Liver (tissue), 10 donors: Measurements from ENCODE around the gene RREB1. TPM values are rescaled to one million over a fixed set of nuclear protein-coding genes. Genes with fewer than 3 reads are reported as not detected.

Source experiments
- DNase-seq: peaks from one replicate; pipeline ENCODE4 v3.0.0-alpha.2; 2017; ENCODE audit warnings: low spot score
- H3K27ac ChIP-seq, 2 donors: one replicate each; pipeline ENCODE4 v1.7.0; 2013; ENCODE audit warnings: inconsistent platforms in 2 of 2, low read length in 2 of 2, control low read depth in 1 of 2, low read depth in 1 of 2, mild to moderate bottlenecking in 1 of 2
- H3K27me3 ChIP-seq, 4 donors: one replicate each; pipeline versions ENCODE4 v1.6.1 to v1.7.0; 2013; ENCODE audit warnings: low read length in 3 of 4, inconsistent platforms in 1 of 4, mild to moderate bottlenecking in 1 of 4, moderate library complexity in 1 of 4; ENCODE audit not compliant: control insufficient read depth in 4 of 4, insufficient read depth in 4 of 4
- H3K36me3 ChIP-seq, 4 donors: one replicate each; pipeline versions ENCODE4 v1.6.1 to v1.7.0; 2013; ENCODE audit warnings: low read length in 3 of 4, mild to moderate bottlenecking in 3 of 4, low read depth in 1 of 4, moderate library complexity in 1 of 4; ENCODE audit not compliant: control insufficient read depth in 4 of 4, insufficient read depth in 3 of 4
- H3K4me1 ChIP-seq, 4 donors: one replicate each; pipeline versions ENCODE4 v1.6.1 to v1.7.0; 2013; ENCODE audit warnings: low read length in 3 of 4, mild to moderate bottlenecking in 3 of 4, moderate library complexity in 1 of 4; ENCODE audit not compliant: control insufficient read depth in 4 of 4, insufficient read depth in 4 of 4
- H3K4me3 ChIP-seq, 3 donors: one replicate each; pipeline versions ENCODE4 v1.6.1 to v1.7.0; 2013; ENCODE audit warnings: low read length in 3 of 3, control low read depth in 1 of 3, low read depth in 1 of 3, mild to moderate bottlenecking in 1 of 3
- H3K9ac ChIP-seq, 2 donors: one replicate each; pipeline ENCODE4 v1.7.0; 2013; ENCODE audit warnings: low read length in 2 of 2, mild to moderate bottlenecking in 2 of 2, moderate library complexity in 2 of 2, control low read depth in 1 of 2, low read depth in 1 of 2
- H3K9me3 ChIP-seq, 4 donors: one replicate each; pipeline versions ENCODE4 v1.6.1 to v1.7.0; 2013; ENCODE audit warnings: low read length in 3 of 4; ENCODE audit not compliant: control insufficient read depth in 4 of 4
- CTCF ChIP-seq: fragments of 150-350 bp; IDR thresholded peaks from 2 replicates; pipeline ENCODE4 v1.5.1; 2017; ENCODE audit warnings: improper control_type of control experiment, low read depth, low read length; ENCODE audit not compliant: missing input control
- EGR1 ChIP-seq, 2 donors: IDR thresholded peaks; 2 replicates each; pipeline ENCODE4 v1.6.1; 2016 to 2018; ENCODE audit warnings: antibody characterized with exemption in 2 of 2, low read depth in 2 of 2
- FOXA1 ChIP-seq: IDR thresholded peaks from 2 replicates; pipeline ENCODE4 v1.6.1; 2016; ENCODE audit warnings: antibody characterized with exemption
- FOXA2 ChIP-seq: IDR thresholded peaks from 2 replicates; pipeline ENCODE4 v1.6.1; 2016; ENCODE audit warnings: antibody characterized with exemption
- GABPA ChIP-seq, 2 donors: IDR thresholded peaks in 1 of 2; conservative IDR thresholded peaks in 1 of 2; 2 replicates each; pipeline ENCODE4 v1.6.1; 2016; ENCODE audit warnings: antibody characterized with exemption in 2 of 2, mild to moderate bottlenecking in 1 of 2, moderate library complexity in 1 of 2
- HNF4A ChIP-seq, 2 donors: conservative IDR thresholded peaks; 2 replicates each; pipeline ENCODE4 v1.6.1; 2016; ENCODE audit warnings: antibody characterized with exemption in 2 of 2, mild to moderate bottlenecking in 2 of 2
- HNF4G ChIP-seq: IDR thresholded peaks from 2 replicates; pipeline ENCODE4 v1.6.1; 2016; ENCODE audit warnings: antibody characterized with exemption
- JUND ChIP-seq, 2 donors: IDR thresholded peaks; 2 replicates each; pipeline ENCODE4 v1.6.1; 2016; ENCODE audit warnings: antibody characterized with exemption in 2 of 2
- NR2F2 ChIP-seq: IDR thresholded peaks from 2 replicates; pipeline ENCODE4 v1.6.1; 2016; ENCODE audit warnings: antibody characterized with exemption
- RAD21 ChIP-seq, 2 donors: IDR thresholded peaks; 2 replicates each; pipeline ENCODE4 v1.6.1; 2016; ENCODE audit warnings: antibody characterized with exemption in 2 of 2, mild to moderate bottlenecking in 2 of 2
- RXRA ChIP-seq, 2 donors: IDR thresholded peaks; 2 replicates each; pipeline ENCODE4 v1.6.1; 2017 to 2018; ENCODE audit warnings: antibody characterized with exemption in 2 of 2, mild to moderate bottlenecking in 1 of 2
- SP1 ChIP-seq: IDR thresholded peaks from 2 replicates; pipeline ENCODE4 v1.6.1; 2018; ENCODE audit warnings: antibody characterized with exemption, mild to moderate bottlenecking
- TAF1 ChIP-seq: conservative IDR thresholded peaks from 2 replicates; pipeline ENCODE4 v1.6.1; 2016; ENCODE audit warnings: antibody characterized with exemption, mild to moderate bottlenecking
- YY1 ChIP-seq: IDR thresholded peaks from 2 replicates; pipeline ENCODE4 v1.6.1; 2016; ENCODE audit warnings: antibody characterized with exemption, mild to moderate bottlenecking
- WGBS: extraction: QIAGEN DNeasy Blood & Tissue Kit; methylation state at CpG from one replicate; pipeline ENCODE4 v1.1.7; 2013; 5-methylcytosine and 5-hydroxymethylcytosine counted together
- polyA plus RNA-seq, 2 donors: library from polyadenylated mRNA; stranded (reverse) in 1 of 2; unstranded in 1 of 2; fragments of 200-250 nt in 1 of 2; fragments of >200 nt in 1 of 2; fragmentation: Nextera tagmentation in 1 of 2; extraction: Ambion mirVana in 1 of 2; gene quantifications; one replicate each; pipeline versions ENCODE4 v1.2.1 to v1.2.3, GENCODE V29; 2013 to 2015
- small RNA-seq: library from RNA; depleted of rRNA; stranded (forward); fragments of <200 nt; gene quantifications from one replicate; pipeline ENCODE3, GENCODE V24; 2014
- total RNA-seq, 2 donors: library from RNA; depleted of rRNA; stranded (reverse); fragments of >200 nt; gene quantifications; one replicate each; pipeline ENCODE4 v1.2.3, GENCODE V29; 2014
- TF ChIP-seq, protein P1 (sequence below): IDR thresholded peaks from 2 replicates; pipeline ENCODE4 v1.6.1; 2016; ENCODE audit warnings: antibody characterized with exemption, mild to moderate bottlenecking
- TF ChIP-seq, protein P2 (sequence below): IDR thresholded peaks from 2 replicates; pipeline ENCODE4 v1.6.1; 2016; ENCODE audit warnings: antibody characterized with exemption
- TF ChIP-seq, protein P3 (sequence below): IDR thresholded peaks from 2 replicates; pipeline ENCODE4 v1.6.1; 2016; ENCODE audit warnings: antibody characterized with exemption
- donor health status: healthy.
- donor health status: healthy.
- donor health status: healthy.
- donor health status: healthy.
- donor health status: healthy.

RREB1 gene
- total and polyA plus RNA-seq, 4 donors, result 10.1 to 28.9 (median 17.3) TPM

- H3K9ac ChIP-seq, result no peak overlapping the region
- peaks cover 0 to 10% (median 0%) of the 10 kb centered on the region in 4 donors for H3K4me1 ChIP-seq
- no peaks in the 10 kb centered on the region for H3K27me3 ChIP-seq
- peaks cover 18 to 76% (median 67%) of the 10 kb centered on the region in 4 donors for H3K36me3 ChIP-seq
- TF ChIP-seq RAD21 (IDR thresholded peaks at IDR 0.05), result no peak
- no peak for TF ChIP-seq FOXA2
- no peak for TF ChIP-seq RXRA (IDR thresholded peaks at IDR 0.05)
- TF ChIP-seq TAF1, result no peak
- TF ChIP-seq, protein P1, sequence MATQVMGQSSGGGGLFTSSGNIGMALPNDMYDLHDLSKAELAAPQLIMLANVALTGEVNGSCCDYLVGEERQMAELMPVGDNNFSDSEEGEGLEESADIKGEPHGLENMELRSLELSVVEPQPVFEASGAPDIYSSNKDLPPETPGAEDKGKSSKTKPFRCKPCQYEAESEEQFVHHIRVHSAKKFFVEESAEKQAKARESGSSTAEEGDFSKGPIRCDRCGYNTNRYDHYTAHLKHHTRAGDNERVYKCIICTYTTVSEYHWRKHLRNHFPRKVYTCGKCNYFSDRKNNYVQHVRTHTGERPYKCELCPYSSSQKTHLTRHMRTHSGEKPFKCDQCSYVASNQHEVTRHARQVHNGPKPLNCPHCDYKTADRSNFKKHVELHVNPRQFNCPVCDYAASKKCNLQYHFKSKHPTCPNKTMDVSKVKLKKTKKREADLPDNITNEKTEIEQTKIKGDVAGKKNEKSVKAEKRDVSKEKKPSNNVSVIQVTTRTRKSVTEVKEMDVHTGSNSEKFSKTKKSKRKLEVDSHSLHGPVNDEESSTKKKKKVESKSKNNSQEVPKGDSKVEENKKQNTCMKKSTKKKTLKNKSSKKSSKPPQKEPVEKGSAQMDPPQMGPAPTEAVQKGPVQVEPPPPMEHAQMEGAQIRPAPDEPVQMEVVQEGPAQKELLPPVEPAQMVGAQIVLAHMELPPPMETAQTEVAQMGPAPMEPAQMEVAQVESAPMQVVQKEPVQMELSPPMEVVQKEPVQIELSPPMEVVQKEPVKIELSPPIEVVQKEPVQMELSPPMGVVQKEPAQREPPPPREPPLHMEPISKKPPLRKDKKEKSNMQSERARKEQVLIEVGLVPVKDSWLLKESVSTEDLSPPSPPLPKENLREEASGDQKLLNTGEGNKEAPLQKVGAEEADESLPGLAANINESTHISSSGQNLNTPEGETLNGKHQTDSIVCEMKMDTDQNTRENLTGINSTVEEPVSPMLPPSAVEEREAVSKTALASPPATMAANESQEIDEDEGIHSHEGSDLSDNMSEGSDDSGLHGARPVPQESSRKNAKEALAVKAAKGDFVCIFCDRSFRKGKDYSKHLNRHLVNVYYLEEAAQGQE, result no peak
- no peak for TF ChIP-seq HNF4A (conservative IDR thresholded peaks at IDR 0.05)
- TF ChIP-seq NR2F2, result no peak
- no peak for TF ChIP-seq CTCF
- no peak for TF ChIP-seq JUND (IDR thresholded peaks at IDR 0.05)
- TF ChIP-seq GABPA (IDR thresholded peaks at IDR 0.05 in 1 of 2, conservative IDR thresholded peaks at IDR 0.05 in 1 of 2), result no peak
- TF ChIP-seq HNF4G, result no peak
- no peak for TF ChIP-seq YY1
- TF ChIP-seq, protein P2, sequence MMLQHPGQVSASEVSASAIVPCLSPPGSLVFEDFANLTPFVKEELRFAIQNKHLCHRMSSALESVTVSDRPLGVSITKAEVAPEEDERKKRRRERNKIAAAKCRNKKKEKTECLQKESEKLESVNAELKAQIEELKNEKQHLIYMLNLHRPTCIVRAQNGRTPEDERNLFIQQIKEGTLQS, result no peak
- TF ChIP-seq SP1, result no peak
- TF ChIP-seq, protein P3, sequence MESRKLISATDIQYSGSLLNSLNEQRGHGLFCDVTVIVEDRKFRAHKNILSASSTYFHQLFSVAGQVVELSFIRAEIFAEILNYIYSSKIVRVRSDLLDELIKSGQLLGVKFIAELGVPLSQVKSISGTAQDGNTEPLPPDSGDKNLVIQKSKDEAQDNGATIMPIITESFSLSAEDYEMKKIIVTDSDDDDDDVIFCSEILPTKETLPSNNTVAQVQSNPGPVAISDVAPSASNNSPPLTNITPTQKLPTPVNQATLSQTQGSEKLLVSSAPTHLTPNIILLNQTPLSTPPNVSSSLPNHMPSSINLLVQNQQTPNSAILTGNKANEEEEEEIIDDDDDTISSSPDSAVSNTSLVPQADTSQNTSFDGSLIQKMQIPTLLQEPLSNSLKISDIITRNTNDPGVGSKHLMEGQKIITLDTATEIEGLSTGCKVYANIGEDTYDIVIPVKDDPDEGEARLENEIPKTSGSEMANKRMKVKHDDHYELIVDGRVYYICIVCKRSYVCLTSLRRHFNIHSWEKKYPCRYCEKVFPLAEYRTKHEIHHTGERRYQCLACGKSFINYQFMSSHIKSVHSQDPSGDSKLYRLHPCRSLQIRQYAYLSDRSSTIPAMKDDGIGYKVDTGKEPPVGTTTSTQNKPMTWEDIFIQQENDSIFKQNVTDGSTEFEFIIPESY, result no peak
- TF ChIP-seq FOXA1, result no peak
- TF ChIP-seq EGR1 (IDR thresholded peaks at IDR 0.05; ENCODE audit: low read depth in 2 of 2), result no peak
- no peaks in the 10 kb centered on the region for H3K9me3 ChIP-seq
- no peak for DNase-seq
- H3K4me3 ChIP-seq, result no peak overlapping the region
- 93% methylated on average over 5 of the region's 5 CpGs for WGBS
- H3K27ac ChIP-seq, result no peak overlapping the region
Observed at GRCh38 chr6:7300926-7301325, 193.2 kb downstream of the RREB1 start.

Small RNAs within 50 kb of the gene (small RNA-seq; reads per million reads assigned to genes)
- gene RF00019, result not detected

Other genes with a start within 250 kb of the RREB1 start
- gene SSR1, start 205.2 kb downstream of the RREB1 start, total RNA-seq, result 100 to 1,000 TPM in 1 of 2 donors, 10 to 100 TPM in 1; 60.2 to 115 TPM
- 10 to 100 TPM; 43.6 to 99.5 TPM for gene SSR1, start 205.2 kb downstream of the RREB1 start, polyA plus RNA-seq